A673 (cell line): ENCODE data around the gene CEP131. TPM values are rescaled to one million over a fixed set of nuclear protein-coding genes. Genes with fewer than 3 reads are reported as not detected.

ENCODE experiments used
- BruUV-seq: library from RNA; stranded (reverse); fragments of 400-500 nt; replicated peaks from 2 replicates; lab custom pipeline; 2021; lab: Mats Ljungman, UMichigan
- CTCF ChIA-PET: fragments of 300-600 bp; sonication (Branson Sonifier 250); formaldehyde crosslinking; loops from one replicate; lab custom pipeline; 2022; ENCODE audit warnings: antibody characterized with exemption; lab: Charles Lee
- POLR2A ChIA-PET: fragments of 300-600 bp; sonication (Branson Sonifier 250); formaldehyde crosslinking; loops from one replicate; lab custom pipeline; 2022; ENCODE audit warnings: antibody characterized with exemption; ENCODE audit not compliant: low non-redundant PET; lab: Charles Lee
- DNase-seq: peaks from one replicate; pipeline ENCODE4 v3.0.0-alpha.2; 2015; ENCODE audit warnings: low spot score
- H3K27ac ChIP-seq: fragments of 200-600 bp; sonication (generic); 2 replicates; pipeline ENCODE4 v1.5.1; 2016; ENCODE audit warnings: mixed run types, low read depth, mild to moderate bottlenecking, mixed read lengths, antibody characterized with exemption, low read length; ENCODE audit not compliant: poor library complexity, severe bottlenecking
- H3K27me3 ChIP-seq: fragments of 200-600 bp; sonication (generic); replicated peaks from 2 replicates; pipeline ENCODE4 v1.6.1; 2017; ENCODE audit warnings: mixed run types, low read depth, mild to moderate bottlenecking, mixed read lengths, antibody characterized with exemption, low read length; ENCODE audit not compliant: insufficient read depth, poor library complexity
- H3K36me3 ChIP-seq: fragments of 200-600 bp; sonication (generic); 2 replicates; pipeline ENCODE4 v1.6.1; 2016; ENCODE audit warnings: mixed run types, mild to moderate bottlenecking, mixed read lengths, antibody characterized with exemption, low read length; ENCODE audit not compliant: insufficient read depth, poor library complexity, severe bottlenecking
- H3K4me1 ChIP-seq: fragments of 200-600 bp; sonication (generic); 2 replicates; pipeline ENCODE4 v1.6.1; 2017; ENCODE audit warnings: mixed run types, mild to moderate bottlenecking, mixed read lengths, antibody characterized with exemption, low read length; ENCODE audit not compliant: insufficient read depth, poor library complexity, severe bottlenecking
- H3K4me3 ChIP-seq: fragments of 200-600 bp; sonication (generic); 2 replicates; pipeline ENCODE4 v1.5.1; 2016; ENCODE audit warnings: low read depth, mixed run types, mild to moderate bottlenecking, mixed read lengths, low read length; ENCODE audit not compliant: poor library complexity, severe bottlenecking
- H3K9me3 ChIP-seq: fragments of 200-600 bp; sonication (generic); 2 replicates; pipeline ENCODE4 v1.6.1; 2016; ENCODE audit warnings: mixed run types, low read depth, mild to moderate bottlenecking, mixed read lengths, antibody characterized with exemption, low read length; ENCODE audit not compliant: poor library complexity, severe bottlenecking
- EZH2 ChIP-seq: fragments of 200-600 bp; sonication (generic); IDR thresholded peaks from 2 replicates; pipeline ENCODE4 v1.6.1; 2017; ENCODE audit warnings: borderline replicate concordance, low read depth, mild to moderate bottlenecking, mixed read lengths, antibody characterized with exemption, low read length; ENCODE audit not compliant: poor library complexity, severe bottlenecking
- intact Hi-C: fragments of 100-400 bp; cut with micrococcal nuclease; formaldehyde crosslinking; loops from one replicate; pipeline ENCODE4 v1.10.0; 2022; ENCODE audit not compliant: unreplicated experiment
- total RNA-seq: library from RNA; stranded (reverse); gene quantifications from 2 replicates; pipeline ENCODE4 v1.2.3, GENCODE V29; 2021
- TF ChIP-seq, protein P1 (sequence below): fragments of 300-800, 200-600 bp; sonication (generic); conservative IDR thresholded peaks from 2 replicates; pipeline ENCODE4 v1.5.1; 2017; ENCODE audit warnings: low read depth, mild to moderate bottlenecking, antibody characterized with exemption, low read length, moderate library complexity, mixed read lengths

Gene CEP131
- total RNA-seq, 1 experiment from 2014 or later: 27.1 TPM

DNA sequence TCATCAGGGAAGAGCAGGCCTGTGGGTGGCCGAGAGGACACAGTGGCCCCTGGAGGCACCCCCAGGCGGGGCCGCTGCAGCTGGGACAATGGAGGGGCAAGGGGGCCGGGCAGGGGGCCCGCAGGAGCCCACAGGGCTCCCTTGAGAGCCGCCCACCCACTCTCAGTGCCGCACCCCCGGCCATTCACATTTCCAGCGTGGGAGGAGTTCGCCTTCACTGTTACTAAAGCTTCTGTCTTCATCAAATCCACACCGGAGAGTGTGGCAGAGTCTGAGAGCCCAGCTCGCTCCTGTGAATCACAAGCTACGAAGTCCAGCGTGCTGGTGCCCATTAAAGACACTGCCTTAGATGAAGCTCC is 78.4 kb downstream of the CEP131 start:
- TF ChIP-seq, protein P1, sequence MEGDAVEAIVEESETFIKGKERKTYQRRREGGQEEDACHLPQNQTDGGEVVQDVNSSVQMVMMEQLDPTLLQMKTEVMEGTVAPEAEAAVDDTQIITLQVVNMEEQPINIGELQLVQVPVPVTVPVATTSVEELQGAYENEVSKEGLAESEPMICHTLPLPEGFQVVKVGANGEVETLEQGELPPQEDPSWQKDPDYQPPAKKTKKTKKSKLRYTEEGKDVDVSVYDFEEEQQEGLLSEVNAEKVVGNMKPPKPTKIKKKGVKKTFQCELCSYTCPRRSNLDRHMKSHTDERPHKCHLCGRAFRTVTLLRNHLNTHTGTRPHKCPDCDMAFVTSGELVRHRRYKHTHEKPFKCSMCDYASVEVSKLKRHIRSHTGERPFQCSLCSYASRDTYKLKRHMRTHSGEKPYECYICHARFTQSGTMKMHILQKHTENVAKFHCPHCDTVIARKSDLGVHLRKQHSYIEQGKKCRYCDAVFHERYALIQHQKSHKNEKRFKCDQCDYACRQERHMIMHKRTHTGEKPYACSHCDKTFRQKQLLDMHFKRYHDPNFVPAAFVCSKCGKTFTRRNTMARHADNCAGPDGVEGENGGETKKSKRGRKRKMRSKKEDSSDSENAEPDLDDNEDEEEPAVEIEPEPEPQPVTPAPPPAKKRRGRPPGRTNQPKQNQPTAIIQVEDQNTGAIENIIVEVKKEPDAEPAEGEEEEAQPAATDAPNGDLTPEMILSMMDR: no peak
- TF ChIP-seq EZH2: no peak
- DNase-seq: no peak
- peaks cover 11% of the 10 kb centered on the region for H3K4me1 ChIP-seq
- intact Hi-C loops: no loop called here
- H3K27ac ChIP-seq: no peak overlapping the region
- no peaks in the 10 kb centered on the region for H3K27me3 ChIP-seq
- no peaks in the 10 kb centered on the region for H3K36me3 ChIP-seq
- no TSS peak for BruUV-seq
- POLR2A ChIA-PET: no interaction called here
- CTCF ChIA-PET: interaction anchor here (1.0 kb wide), 1 partner anchor 57 kb away, joined by 3 read pairs; no protein-coding TSS in a partner anchor
- no peak overlapping the region for H3K4me3 ChIP-seq
- no peaks in the 10 kb centered on the region for H3K9me3 ChIP-seq

DNA sequence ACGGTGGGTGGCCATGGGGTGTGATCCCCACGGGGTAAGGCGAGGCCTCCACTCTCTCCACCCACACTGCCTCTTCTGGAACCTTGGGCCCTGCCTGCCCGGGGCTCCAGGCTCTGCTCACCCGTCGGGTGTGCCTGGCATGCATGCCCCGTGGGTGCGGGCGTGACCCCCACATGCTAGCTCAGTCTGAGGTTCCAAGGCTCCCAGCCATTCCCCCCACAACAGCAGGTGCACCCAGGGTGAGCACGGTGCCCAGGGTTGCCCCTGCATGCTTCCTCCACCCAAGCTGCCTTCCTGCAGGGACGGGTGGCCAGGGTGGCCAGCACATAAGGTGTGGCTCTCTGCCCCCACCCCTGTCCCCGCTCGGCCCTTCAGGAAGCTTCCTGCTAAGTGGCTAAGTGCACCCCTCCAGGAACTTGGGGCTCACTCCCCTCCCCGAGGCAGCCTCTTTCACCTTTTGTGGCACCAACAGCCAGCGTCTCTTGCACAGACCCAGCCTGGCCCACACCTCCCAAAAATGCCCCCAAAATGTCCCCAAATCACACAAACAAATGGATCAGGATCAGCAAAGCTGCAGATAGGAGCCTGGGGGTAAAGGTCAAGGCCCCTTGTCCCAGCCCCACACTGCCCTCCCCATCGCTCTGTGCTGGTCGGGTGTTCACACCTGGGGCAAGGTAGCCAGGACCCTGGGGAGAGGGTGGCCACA is 78.9 kb downstream of the CEP131 start:
- intact Hi-C loops: no loop called here
- Histone ChIP-seq H3K27me3 (no peaks in the 10 kb centered on the region), H3K4me3 (no peak overlapping the region), H3K36me3 (no peaks in the 10 kb centered on the region), H3K27ac (no peak overlapping the region), H3K9me3 (no peaks in the 10 kb centered on the region), H3K4me1 (peaks cover 11% of the 10 kb centered on the region)
- POLR2A ChIA-PET: no interaction called here
- TF ChIP-seq, protein P1: no peak
- no peak for TF ChIP-seq EZH2
- CTCF ChIA-PET: interaction anchor here (1.1 kb wide), 1 partner anchor 341 kb away, joined by 4 read pairs; no protein-coding TSS in a partner anchor
- no TSS peak for BruUV-seq
- no peak for DNase-seq

DNA sequence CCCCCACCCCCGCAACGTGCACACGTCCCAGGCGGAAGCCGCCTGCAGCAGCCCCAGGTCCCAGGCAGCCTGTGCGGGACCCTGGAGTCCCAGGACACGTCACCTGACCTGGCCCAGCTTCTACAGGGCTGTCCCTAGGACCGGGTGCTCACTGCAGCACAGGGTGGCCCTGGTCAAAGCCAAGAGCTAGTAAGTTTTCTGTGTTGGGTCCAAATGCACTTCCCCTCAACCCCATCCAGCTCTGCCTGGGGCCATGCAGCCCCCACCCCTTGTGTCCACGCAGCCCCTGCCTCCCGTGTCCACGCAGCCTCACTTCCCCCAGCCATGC is 79.6 kb downstream of the CEP131 start:
- H3K27ac ChIP-seq: no peak overlapping the region
- CTCF ChIA-PET: interaction anchor here (0.6 to 1.3 kb wide), 5 partner anchors 58 to 455 kb away, joined by 4 to 7 read pairs (median 5); no protein-coding TSS in a partner anchor
- intact Hi-C loops: no loop called here
- TF ChIP-seq, protein P1: no peak
- TF ChIP-seq EZH2: no peak
- H3K4me1 ChIP-seq: peaks cover 11% of the 10 kb centered on the region
- DNase-seq: no peak
- H3K9me3 ChIP-seq: no peaks in the 10 kb centered on the region
- BruUV-seq: no TSS peak
- no peaks in the 10 kb centered on the region for H3K27me3 ChIP-seq
- POLR2A ChIA-PET: interaction anchor here (0.5 kb wide), 1 partner anchor 84 kb away, joined by 15 read pairs; no protein-coding TSS in a partner anchor
- no peaks in the 10 kb centered on the region for H3K36me3 ChIP-seq
- H3K4me3 ChIP-seq: no peak overlapping the region
